ENCODE data around the gene CYB561A3. TPM values are rescaled to one million over a fixed set of nuclear protein-coding genes. Genes with fewer than 3 reads are reported as not detected.
A peak's percentile ranks its signal among the peaks of the same experiment; 100 is the strongest.

CYB561A3 gene, protein sequence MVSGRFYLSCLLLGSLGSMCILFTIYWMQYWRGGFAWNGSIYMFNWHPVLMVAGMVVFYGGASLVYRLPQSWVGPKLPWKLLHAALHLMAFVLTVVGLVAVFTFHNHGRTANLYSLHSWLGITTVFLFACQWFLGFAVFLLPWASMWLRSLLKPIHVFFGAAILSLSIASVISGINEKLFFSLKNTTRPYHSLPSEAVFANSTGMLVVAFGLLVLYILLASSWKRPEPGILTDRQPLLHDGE
- 10 to 100 TPM; 37.9 to 47.6 (median 44.2) TPM for total RNA-seq
- 10 to 100 TPM; 62.7 to 73.8 TPM for polyA plus RNA-seq
- total RNA-seq, result 47.8 reads per million, percentile 70 among the genes with 10 or more reads in this experiment

GRCh38 chr11:61361741-61362541 lies at the start of gene CYB561A3, which contains the start of gene TMEM138:
Gene CYB561A3 (minus strand): TSS chr11:61361882. CDS start chr11:61356713, 5,169 bp downstream.
Gene TMEM138 (plus strand): TSS chr11:61362374. CDS start chr11:61364391, 2,017 bp downstream.
- H3K4me1 ChIP-seq (ENCODE audit: control insufficient read depth in 2 of 2, insufficient read depth in 2 of 2, low read length in 2 of 2), result peaks cover 14 to 19% of the 10 kb centered on the region in 2 donors

DNA sequence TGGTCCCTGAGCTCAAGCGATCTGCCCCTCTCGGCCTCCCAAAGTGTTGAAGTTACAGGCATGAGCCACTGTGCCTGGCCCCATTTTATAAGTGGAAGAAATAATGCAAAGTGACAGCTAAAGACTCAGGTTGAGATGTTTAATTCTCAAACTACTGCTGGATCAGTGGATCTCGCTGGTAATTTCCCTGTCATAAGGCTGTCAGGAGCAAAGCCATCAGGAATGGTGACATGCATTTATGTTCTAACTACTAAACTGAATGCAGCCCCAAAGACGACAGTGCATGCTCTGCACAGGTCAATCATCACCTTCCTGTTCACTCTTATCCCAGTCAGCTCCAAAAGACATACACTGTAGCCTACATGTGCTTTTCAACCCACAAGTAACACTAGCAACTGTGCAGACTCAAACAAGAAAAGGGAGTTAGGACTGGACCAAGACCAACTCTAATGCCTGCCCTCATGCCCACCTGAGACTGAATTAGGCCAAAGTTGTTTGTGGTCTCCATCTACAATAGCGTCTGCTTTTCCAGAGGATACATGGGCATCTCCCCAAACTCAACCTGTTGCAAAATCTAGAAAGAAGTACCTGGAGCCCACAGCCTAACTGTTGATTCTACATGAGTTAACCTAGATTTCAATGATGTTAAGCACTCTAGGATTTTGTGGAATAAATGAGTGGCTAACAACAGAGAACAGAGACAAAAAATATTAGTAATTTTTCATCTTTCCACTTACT lies 45.5 kb upstream of the CYB561A3 start:
- Histone ChIP-seq H3K27me3 (ENCODE audit: control insufficient read depth in 2 of 2, insufficient read depth in 2 of 2, low read length in 2 of 2) (no peaks in the 10 kb centered on the region), H3K36me3 (ENCODE audit: control insufficient read depth in 2 of 3, insufficient read depth in 3 of 3, low read length in 3 of 3) (peaks cover 28 to 90% (median 41%) of the 10 kb centered on the region in 3 experiments), H3K4me3 (ENCODE audit: low read length) (no peak overlapping the region), H3K9me3 (ENCODE audit: control insufficient read depth in 2 of 3, low read length in 3 of 3) (no peaks in the 10 kb centered on the region), H3K4me1 (ENCODE audit: control insufficient read depth in 2 of 2, insufficient read depth in 2 of 2, low read length in 2 of 2) (no peaks in the 10 kb centered on the region), H3K27ac (ENCODE audit: low read depth, low read length) (no peak overlapping the region)
- ChIA-PET POLR2A (no interaction called here), CTCF (no interaction called here)
- ATAC-seq (no peak), DNase-seq (no peak)
- Mint-ChIP-seq H3K9me3 (peaks cover 0 to 2% (median 0%) of the 10 kb centered on the region in 11 donors), H3K4me3 (no peak overlapping the region), H3K27me3 (no peaks in the 10 kb centered on the region), H3K4me1 (peaks cover 0 to 7% (median 0%) of the 10 kb centered on the region in 7 donors), H3K27ac (peak overlapping the region in 3 of 9 donors; percentile 24 to 70 (median 62)), H3K36me3 (peaks cover 8 to 51% (median 16%) of the 10 kb centered on the region in 5 donors)
- intact Hi-C loops (cut with micrococcal nuclease), result no loop called here

More at GRCh38 chr11:61361741-61362541, at the start of gene CYB561A3, which contains the start of gene TMEM138:
- DNase-seq, result peak; percentile 69 to 90 (median 81)
- Histone ChIP-seq H3K36me3 (ENCODE audit: control insufficient read depth in 2 of 3, insufficient read depth in 3 of 3, low read length in 3 of 3) (peaks cover 2 to 33% (median 9%) of the 10 kb centered on the region in 3 experiments), H3K9me3 (ENCODE audit: control insufficient read depth in 2 of 3, low read length in 3 of 3) (no peaks in the 10 kb centered on the region), H3K27me3 (ENCODE audit: control insufficient read depth in 2 of 2, insufficient read depth in 2 of 2, low read length in 2 of 2) (no peaks in the 10 kb centered on the region), H3K27ac (ENCODE audit: low read depth, low read length) (peak within 1 kb of the TSS; percentile 95), H3K4me3 (ENCODE audit: low read length) (peak within 1 kb of the TSS; percentile 97)
- intact Hi-C loops (cut with micrococcal nuclease), result loop anchor here (1.0 to 10.0 kb wide), 10 partner anchors 23 to 1745 kb away; partner anchors contain the start of genes DDB1 (in 2 of the 2), SDHAF2 (in 2 of the 2), TKFC (in 2 of the 2) and TMEM216 (in 2 of the 2)
- ChIA-PET POLR2A (interaction anchor here (0.8 to 4.9 kb wide), 17 partner anchors 10 to 605 kb away, joined by 3 to 82 read pairs (median 6); partner anchors contain the start of genes CPSF7, DDB1, FTH1 and SDHAF2), CTCF (interaction anchor here (0.6 to 4.6 kb wide), 6 partner anchors 20 to 1021 kb away, joined by 3 to 44 read pairs (median 7); partner anchors contain the start of genes DDB1, TKFC and TMEM216)
- peaks cover 30 to 55% (median 40%) of the 10 kb centered on the region in 7 donors for H3K4me1 Mint-ChIP-seq
- H3K36me3 Mint-ChIP-seq, result peaks cover 0 to 7% (median 0%) of the 10 kb centered on the region in 5 donors
- peak within 1 kb of the TSS; percentile 94 to 99 (median 98) for H3K4me3 Mint-ChIP-seq
- peak; percentile 93 for ATAC-seq
- no peaks in the 10 kb centered on the region for H3K27me3 Mint-ChIP-seq
- H3K27ac Mint-ChIP-seq, result peak within 1 kb of the TSS; percentile 97 to 100 (median 99)
- no peaks in the 10 kb centered on the region for H3K9me3 Mint-ChIP-seq

GRCh38 chr11:61406067-61406466 lies 44.4 kb upstream of the CYB561A3 start:
- H3K4me3 Mint-ChIP-seq, result no peak overlapping the region
- peaks cover 0 to 2% (median 0%) of the 10 kb centered on the region in 11 donors for H3K9me3 Mint-ChIP-seq
- Histone ChIP-seq H3K4me3 (ENCODE audit: low read length) (no peak overlapping the region), H3K36me3 (ENCODE audit: control insufficient read depth in 2 of 3, insufficient read depth in 3 of 3, low read length in 3 of 3) (peaks cover 20 to 86% (median 33%) of the 10 kb centered on the region in 3 experiments), H3K9me3 (ENCODE audit: control insufficient read depth in 2 of 3, low read length in 3 of 3) (no peaks in the 10 kb centered on the region), H3K27me3 (ENCODE audit: control insufficient read depth in 2 of 2, insufficient read depth in 2 of 2, low read length in 2 of 2) (no peaks in the 10 kb centered on the region), H3K4me1 (ENCODE audit: control insufficient read depth in 2 of 2, insufficient read depth in 2 of 2, low read length in 2 of 2) (no peaks in the 10 kb centered on the region), H3K27ac (ENCODE audit: low read depth, low read length) (no peak overlapping the region)
- CTCF ChIA-PET, result no interaction called here
- peaks cover 6 to 42% (median 7%) of the 10 kb centered on the region in 5 donors for H3K36me3 Mint-ChIP-seq
- POLR2A ChIA-PET, result no interaction called here
- H3K27me3 Mint-ChIP-seq, result no peaks in the 10 kb centered on the region
- intact Hi-C loops (cut with micrococcal nuclease), result no loop called here
- H3K27ac Mint-ChIP-seq, result peak overlapping the region in 2 of 9 donors; percentile 5 to 32
- no peak for ATAC-seq
- peaks cover 0 to 4% (median 0%) of the 10 kb centered on the region in 7 donors for H3K4me1 Mint-ChIP-seq
- DNase-seq, result no peak

DNA sequence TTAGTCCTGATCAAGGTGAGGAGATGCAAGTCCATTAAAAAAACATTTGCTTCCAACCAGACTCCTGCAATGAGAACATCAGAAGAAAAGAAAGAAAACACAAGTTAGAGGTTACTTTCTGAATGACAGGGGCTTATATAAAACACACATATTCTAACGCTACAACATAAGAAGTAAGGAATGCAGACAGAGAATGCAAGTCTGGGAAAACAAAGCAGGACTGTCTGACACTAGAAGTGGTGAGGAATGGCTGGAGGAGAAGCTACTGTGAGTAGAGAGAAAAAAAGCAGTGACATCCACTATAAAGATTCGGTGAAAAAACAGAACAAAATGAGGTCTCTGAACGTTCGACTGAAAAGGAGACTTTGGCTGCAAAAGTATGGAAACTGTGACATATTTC lies 43.0 kb upstream of the CYB561A3 start:
- H3K4me1 ChIP-seq (ENCODE audit: control insufficient read depth in 2 of 2, insufficient read depth in 2 of 2, low read length in 2 of 2), result no peaks in the 10 kb centered on the region
- Mint-ChIP-seq H3K4me1 (peaks cover 0 to 1% (median 0%) of the 10 kb centered on the region in 7 donors), H3K9me3 (peaks cover 0 to 2% (median 0%) of the 10 kb centered on the region in 11 donors), H3K4me3 (no peak overlapping the region), H3K36me3 (peaks cover 3 to 38% (median 9%) of the 10 kb centered on the region in 5 donors), H3K27ac (peak overlapping the region in 3 of 9 donors; percentile 2 to 47 (median 27)), H3K27me3 (no peaks in the 10 kb centered on the region)
- peaks cover 15 to 73% (median 26%) of the 10 kb centered on the region in 3 experiments for H3K36me3 ChIP-seq (ENCODE audit: control insufficient read depth in 2 of 3, insufficient read depth in 3 of 3, low read length in 3 of 3)
- DNase-seq, result no peak
- no peaks in the 10 kb centered on the region for H3K9me3 ChIP-seq (ENCODE audit: control insufficient read depth in 2 of 3, low read length in 3 of 3)
- intact Hi-C loops (cut with micrococcal nuclease), result no loop called here
- no peak overlapping the region for H3K27ac ChIP-seq (ENCODE audit: low read depth, low read length)
- no peak for ATAC-seq
- H3K4me3 ChIP-seq (ENCODE audit: low read length), result no peak overlapping the region
- H3K27me3 ChIP-seq (ENCODE audit: control insufficient read depth in 2 of 2, insufficient read depth in 2 of 2, low read length in 2 of 2), result no peaks in the 10 kb centered on the region
- ChIA-PET CTCF (no interaction called here), POLR2A (no interaction called here)

GRCh38 chr11:61404103-61404502 lies 42.4 kb upstream of the CYB561A3 start:
- CTCF ChIA-PET, result no interaction called here
- H3K36me3 Mint-ChIP-seq, result peaks cover 3 to 38% (median 9%) of the 10 kb centered on the region in 5 donors
- peaks cover 15 to 73% (median 26%) of the 10 kb centered on the region in 3 experiments for H3K36me3 ChIP-seq (ENCODE audit: control insufficient read depth in 2 of 3, insufficient read depth in 3 of 3, low read length in 3 of 3)

More at GRCh38 chr11:61404103-61404502, 42.4 kb upstream of the CYB561A3 start:
- Mint-ChIP-seq H3K9me3 (peaks cover 0 to 2% (median 0%) of the 10 kb centered on the region in 11 donors), H3K4me3 (no peak overlapping the region), H3K27me3 (no peaks in the 10 kb centered on the region), H3K27ac (peak overlapping the region in 1 of 9 donors; percentile 2), H3K4me1 (peaks cover 0 to 1% (median 0%) of the 10 kb centered on the region in 7 donors)
- ATAC-seq (no peak), DNase-seq (no peak)
- no peaks in the 10 kb centered on the region for H3K27me3 ChIP-seq (ENCODE audit: control insufficient read depth in 2 of 2, insufficient read depth in 2 of 2, low read length in 2 of 2)
- no peaks in the 10 kb centered on the region for H3K4me1 ChIP-seq (ENCODE audit: control insufficient read depth in 2 of 2, insufficient read depth in 2 of 2, low read length in 2 of 2)
- no peak overlapping the region for H3K4me3 ChIP-seq (ENCODE audit: low read length)
- no peaks in the 10 kb centered on the region for H3K9me3 ChIP-seq (ENCODE audit: control insufficient read depth in 2 of 3, low read length in 3 of 3)
- POLR2A ChIA-PET, result interaction anchor here (0.8 to 1.3 kb wide), 2 partner anchors 22 to 69 kb away, joined by 3 to 4 read pairs; no protein-coding TSS in a partner anchor
- H3K27ac ChIP-seq (ENCODE audit: low read depth, low read length), result no peak overlapping the region
- intact Hi-C loops (cut with micrococcal nuclease), result no loop called here

All from naive thymus-derived CD4-positive, alpha-beta T cell (primary cell).